ENCODE measurements around the gene TIAM1.

The TIAM1 gene

GRCh38 chr21:31201144-31201543 is 142.9 kb downstream of the TIAM1 start:
- no peak for DNase-seq

GRCh38 chr21:31198575-31198974 is 145.5 kb downstream of the TIAM1 start:
- peak in 1 of 2 experiments; percentile 11 for DNase-seq

- DNase-seq: no peak
Measured at GRCh38 chr21:31196724-31197123, 147.3 kb downstream of the TIAM1 start.

DNA sequence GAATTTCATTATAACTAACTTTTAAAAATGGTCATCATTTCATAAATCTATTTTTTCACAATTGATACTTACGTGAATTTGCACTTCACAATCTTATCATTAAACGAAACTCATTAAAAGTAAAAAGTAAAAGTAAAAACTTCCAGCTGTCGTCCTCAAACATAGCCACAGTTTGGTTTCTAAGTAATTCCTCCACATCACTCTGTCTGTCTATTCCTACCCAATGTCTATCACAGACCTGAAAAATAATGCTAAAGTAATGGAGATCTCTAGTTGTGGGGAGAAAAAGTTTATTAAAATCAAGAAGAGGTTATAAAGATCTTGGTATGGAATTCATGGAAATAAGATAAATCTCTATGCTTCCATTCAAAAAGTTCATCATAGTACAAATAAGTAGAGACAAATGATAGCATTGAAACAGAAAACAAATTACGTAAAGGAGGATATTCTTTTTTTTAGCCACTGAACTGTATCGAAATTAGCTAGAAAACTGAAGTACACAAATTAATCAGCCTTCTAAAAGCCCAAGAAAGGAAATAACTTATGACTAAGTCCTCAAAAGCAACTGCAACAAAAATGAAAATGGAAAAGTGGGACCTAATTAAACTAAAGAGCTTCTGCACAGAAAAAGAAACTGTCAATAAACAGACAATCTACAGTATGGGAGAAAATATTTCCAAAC is 148.6 kb downstream of the TIAM1 start:
- no peak for DNase-seq

GRCh38 chr21:31194510-31195293 is 149.4 kb downstream of the TIAM1 start:
- no peak for DNase-seq

DNA sequence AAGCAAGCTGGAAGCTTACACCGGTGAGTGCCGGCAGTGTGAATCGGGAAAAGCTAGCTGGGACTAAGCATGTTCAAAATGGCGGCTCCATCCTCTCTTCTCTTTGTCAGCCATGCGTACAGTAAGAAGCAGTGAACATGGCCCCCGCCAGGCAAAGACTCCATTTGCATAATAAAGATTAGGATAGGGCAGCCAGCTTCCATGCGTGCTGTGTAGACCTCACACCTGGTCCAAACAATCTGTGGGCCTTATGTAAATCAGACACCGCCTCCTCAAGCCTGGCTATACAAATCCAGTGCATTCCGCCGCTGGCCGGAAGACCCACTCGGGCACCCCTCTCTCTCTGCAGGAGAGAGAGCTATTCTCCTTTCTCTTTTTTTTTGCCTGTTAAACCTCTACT is 150.3 kb downstream of the TIAM1 start:
- DNase-seq: no peak

GRCh38 chr21:31191553-31191952 is 152.5 kb downstream of the TIAM1 start:
- DNase-seq: no peak

DNA sequence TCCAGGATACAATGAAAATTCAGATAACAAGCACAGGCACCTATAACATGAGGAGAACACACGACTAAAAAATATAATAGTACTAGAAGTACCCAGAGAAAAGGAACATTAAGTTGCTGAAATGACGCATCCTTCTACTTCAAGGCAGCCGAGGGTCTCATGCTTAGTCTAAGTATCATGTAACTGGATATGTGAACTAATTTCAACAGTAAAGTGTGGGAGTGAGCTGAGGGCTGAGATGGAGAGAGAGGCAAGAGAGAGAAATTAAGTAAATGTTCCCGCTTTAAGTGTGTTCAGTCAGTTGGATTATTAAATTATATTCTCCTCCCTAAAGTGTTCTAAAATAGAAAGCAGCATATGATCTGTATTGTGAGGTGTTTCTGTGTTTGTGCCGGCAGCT is 153.5 kb downstream of the TIAM1 start:
- no peak for DNase-seq

- DNase-seq: no peak
Measured at GRCh38 chr21:31187499-31187898, 156.6 kb downstream of the TIAM1 start.

GRCh38 chr21:31186916-31187315 is 157.1 kb downstream of the TIAM1 start:
- DNase-seq: no peak

- no peak for DNase-seq
Measured at GRCh38 chr21:31185663-31186062, 158.4 kb downstream of the TIAM1 start.

GRCh38 chr21:31184876-31185275 is 159.2 kb downstream of the TIAM1 start:
- DNase-seq: no peak

DNA sequence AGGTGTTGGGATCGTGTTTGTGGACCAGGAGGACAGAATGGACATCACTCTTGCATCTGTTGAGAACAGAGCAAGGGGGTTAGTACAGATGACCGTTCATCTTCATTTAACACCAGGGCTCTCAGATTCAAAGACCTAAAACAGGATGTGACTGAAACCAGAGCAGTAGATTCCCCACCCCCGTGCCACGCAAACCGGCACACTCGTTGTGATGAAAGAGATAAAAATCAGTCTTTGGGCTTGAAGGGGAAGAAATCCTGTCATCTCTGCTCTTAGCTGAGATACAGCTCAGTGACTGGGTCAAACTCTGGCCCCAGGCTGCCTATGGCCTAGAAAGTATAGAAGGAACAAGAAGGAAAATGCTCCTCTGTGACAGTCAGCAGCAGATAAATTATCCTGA is 159.6 kb downstream of the TIAM1 start:
- no peak for DNase-seq

- no peak for DNase-seq
Measured at GRCh38 chr21:31182231-31183140, 161.6 kb downstream of the TIAM1 start.

- DNase-seq: no peak
Measured at GRCh38 chr21:31181082-31181750, 162.8 kb downstream of the TIAM1 start.

DNA sequence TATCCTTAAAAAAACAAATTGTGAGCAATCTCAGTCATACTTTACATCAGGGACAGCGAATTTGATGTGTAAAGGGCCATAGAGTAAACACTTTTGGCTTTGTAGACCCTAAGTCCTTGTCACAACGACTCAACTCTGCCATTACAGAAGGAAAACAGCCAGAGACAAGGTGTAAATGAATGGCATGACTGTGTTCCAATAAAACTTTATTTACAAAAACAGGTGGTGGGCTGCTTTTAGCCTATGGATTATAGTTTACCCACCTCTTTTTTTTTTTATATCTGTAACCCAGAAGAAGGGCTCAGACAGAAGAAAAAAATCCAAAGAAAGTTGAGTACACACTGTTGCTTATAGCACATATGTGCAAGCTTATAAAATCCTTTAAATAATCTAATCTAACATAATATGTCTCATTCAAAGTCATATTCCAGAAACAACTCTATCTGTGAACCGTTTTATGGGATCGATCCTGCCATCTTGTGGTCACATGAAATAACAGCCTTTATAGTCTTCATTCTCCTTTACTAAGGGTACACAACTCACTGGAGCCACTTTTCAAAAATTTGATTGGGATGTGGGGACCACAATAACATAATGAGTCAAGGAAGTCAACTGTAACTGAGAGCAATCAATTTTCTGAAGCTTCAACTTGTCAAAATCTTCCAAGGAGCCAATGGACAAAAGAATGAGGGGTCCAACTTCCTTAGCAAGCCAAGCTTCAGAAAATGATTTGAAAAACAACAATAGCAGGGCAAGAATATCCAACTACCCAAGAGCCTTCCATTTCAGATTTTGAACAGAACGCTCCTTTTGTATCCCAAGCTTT is 163.6 kb downstream of the TIAM1 start:
- DNase-seq: no peak

GRCh38 chr21:31176725-31177124 is 167.3 kb downstream of the TIAM1 start:
- no peak for DNase-seq

DNA sequence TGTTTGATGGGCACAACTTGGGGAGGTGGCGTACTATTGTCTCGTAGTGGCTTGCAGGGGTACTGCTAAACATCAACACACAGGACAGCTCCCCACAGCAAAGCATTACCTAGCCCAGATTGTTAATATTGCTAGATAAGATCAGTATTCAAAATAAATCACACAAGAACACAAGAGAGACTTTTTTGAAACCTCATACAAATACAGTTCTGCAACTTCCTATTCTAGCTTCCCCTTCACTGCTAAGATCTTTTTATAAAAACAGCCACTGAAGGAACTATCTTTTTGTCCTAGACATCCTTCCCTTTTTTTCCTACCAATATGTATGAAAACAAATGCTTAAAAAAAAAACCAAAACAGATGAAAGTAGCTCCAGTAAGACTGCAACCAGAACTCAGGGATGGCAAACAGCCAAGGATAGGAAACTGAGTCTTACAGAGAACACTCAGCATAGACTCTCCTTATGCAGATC is 167.9 kb downstream of the TIAM1 start:
- DNase-seq: no peak

GRCh38 chr21:31173881-31174555 is 170.0 kb downstream of the TIAM1 start:
- no peak for DNase-seq

- DNase-seq: no peak
Measured at GRCh38 chr21:31172328-31172727, 171.7 kb downstream of the TIAM1 start.

Measured in NCI-H1930 (cell line).